Activated CD8-positive, alpha-beta memory T cell treated with anti-CD3 and anti-CD28 coated beads for 4 hours (primary cell): ENCODE measurements around the gene PABPC1L.

Source experiments
- DNase-seq, 2 donors: peaks; one replicate each; pipeline ENCODE4 v3.0.0-alpha.2; 2020; ENCODE audit warnings: low read depth in 2 of 2

The PABPC1L gene

DNA sequence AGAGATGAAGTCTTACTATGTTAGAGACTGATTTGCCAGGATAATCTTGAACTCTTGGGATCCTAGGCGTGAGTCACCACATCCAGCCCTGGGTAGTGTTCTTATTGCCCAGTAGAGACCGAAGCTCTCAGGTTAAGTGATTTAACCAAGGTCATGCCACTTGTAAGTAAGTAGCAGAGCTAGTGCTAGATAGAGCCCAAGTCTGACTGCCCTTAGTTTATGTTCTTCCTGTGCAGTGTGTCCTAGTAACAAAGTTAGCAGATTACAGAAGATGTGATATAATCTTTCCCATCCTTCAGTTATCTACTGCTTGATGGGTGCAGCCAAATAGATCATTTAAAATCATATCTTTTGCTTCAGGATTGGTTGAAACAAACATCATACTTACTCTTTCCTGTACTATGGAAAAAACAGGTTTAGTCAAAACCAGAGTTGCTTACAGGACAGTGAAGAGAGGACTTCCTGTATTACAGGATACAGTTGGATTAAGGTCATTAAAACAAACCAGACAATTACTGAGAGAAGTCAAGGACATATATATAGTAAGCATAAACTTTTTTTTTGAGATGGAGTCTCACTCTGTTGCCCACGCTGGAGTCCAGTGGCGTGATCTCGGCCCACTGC is 9.5 kb upstream of the PABPC1L start:
- no peak for DNase-seq

DNA sequence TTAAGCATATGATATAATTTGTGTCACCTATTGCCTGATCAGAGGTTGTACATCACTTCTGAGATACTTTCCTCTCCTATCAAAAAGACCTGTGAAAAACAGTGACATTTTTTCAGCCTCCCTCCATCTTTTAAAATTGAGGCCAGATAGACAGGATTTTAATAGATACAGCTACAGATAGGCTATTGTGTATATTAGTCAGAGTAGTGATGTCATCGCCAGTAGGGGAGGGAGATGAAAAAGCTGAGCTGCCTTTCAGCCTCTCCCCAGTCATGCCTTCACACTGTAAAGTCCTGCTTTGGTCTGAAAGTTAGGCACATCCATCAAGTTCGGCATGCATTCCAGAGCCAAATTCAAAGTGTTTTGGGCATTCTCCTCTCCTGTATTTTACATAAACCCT is 7.9 kb upstream of the PABPC1L start:
- no peak for DNase-seq

DNA sequence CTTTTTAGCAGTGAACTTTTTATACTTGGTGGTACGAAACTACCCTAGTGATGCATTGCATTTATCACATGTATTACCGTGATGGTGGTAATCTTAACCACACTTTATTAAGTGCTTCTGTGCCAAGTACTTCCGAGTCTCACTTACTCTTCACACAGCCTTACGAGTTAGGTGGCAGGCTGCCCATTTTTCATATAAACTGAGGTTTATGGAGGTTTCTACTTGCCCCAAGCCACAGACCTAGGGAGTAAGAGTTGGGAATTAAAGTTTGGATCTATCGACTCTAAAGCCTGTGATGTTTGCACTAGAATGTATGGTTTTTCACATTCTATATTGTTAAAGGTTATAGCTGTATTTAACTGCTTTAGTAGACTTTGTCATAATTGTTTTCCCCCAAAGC is 5.5 kb upstream of the PABPC1L start:
- no peak for DNase-seq

DNA sequence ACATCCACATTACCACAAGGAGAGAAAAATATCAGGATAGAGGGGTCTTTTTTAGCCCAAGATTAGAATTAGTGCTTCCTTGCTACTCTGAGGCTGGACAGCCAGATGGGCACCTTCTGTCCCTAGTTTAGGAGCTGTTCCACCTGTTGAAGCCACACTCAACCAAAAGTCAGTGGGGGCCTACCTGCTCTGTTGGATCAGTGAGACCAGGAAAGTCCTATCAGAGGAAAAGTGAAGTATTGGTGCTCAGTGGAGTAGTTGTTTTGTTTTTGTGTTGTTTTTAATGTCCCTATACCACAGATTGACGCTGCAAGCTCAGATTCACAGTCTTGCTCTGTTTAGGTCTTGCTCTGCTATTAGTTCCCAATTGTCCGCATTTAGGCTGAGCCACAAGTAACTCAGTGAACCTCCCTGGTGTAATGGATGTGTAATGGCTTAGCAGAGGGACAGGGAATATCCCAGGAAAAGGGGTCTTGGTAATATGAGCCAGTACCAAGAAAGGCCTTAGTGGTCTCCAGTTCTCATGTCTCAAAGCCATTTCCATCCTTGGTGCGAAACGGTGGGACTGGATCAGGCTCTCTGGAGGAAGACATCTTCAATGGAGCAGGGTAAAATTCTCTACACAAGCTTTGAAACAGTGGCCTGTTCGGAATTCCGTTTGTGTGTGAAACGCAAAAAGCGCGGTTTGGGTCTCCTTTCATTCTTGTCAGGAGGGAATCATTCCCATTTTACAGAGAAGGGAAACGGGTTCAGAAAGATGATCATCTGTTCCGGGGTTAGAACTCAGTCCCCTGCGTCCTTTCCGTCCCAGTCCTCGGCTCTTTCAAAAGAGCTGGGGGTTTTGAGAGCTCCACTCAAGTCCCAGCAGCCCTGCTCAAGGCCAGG is 631 bp upstream of the PABPC1L start:
- no peak for DNase-seq

DNA sequence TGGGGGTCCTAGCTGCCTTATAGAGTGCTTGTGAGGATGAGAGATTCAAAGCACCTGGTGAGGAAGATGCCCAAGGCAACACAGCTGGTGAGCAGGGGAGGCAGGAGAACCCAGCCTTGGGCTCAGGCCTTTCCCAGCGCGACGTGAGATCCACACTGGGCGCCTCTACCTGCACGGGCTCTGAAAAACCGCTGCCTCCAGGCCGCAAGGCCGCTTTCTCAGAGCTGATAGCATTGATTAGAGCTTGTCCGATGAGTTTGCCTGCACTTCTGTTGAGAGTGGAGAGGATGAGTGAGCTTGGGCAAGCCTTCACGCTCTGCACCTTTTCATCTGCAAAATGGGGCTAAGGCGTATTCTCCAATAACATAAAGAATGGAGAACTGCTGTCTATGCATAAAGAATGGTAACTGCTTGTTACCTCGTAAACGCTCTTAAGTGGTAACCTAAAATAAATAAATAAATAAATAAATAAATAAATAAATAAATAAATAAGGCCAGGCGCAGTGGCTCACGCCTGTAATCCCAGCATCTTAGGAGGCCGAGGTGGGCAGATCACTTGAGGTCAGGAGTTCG is 916 bp downstream of the PABPC1L start:
- DNase-seq, result no peak

DNA sequence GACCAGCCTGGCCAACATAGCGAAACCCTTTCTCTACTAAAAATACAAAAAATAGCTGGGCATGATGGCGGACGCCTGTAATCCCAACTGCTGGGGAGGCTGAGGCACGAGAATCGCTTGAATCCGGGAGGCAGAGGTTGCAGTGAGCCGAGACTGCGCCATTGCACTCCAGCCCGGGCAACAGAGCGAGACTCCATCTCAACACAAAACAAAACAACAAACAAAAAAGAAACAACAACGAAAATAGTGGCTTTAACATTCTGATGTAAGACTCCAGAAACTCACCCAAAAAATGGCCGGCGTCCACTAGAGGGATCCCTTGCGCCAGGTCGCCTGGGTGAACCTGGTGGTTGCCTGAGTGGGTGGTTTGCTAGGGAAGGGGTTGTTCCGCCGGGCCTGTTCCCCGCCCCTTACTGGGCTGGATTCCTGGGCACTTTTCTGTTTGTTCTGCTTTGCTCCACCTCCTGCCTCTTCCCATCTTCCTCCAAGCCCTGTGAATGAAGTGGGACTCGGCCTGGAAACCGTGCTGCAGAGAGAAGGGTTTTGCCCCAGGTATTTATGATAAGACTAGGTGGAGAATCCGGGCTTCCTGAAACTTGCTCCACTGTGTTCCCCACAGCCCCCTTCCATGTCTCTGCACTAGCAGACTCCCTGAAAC is 1.5 kb downstream of the PABPC1L start:
- peak in 1 of 2 donors; percentile 14 for DNase-seq

DNA sequence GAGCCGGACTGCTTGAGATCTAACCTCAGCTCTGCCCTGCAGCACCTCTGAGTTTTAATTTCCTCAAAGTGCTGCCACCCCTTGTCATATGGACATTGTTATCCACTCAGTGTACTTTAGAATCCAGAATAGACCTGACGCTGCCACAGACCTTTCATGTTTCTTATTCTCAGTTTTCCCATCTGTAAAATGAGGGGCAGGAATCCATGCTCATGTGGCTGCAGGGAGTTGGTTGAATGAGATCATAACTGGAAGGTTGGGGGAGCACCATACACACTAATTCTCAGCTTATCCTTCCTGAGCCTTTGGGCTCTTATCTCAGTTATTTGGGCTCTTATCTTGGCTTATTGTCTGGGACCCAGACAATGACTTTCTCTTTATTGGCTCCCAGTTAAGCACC is 2.3 kb downstream of the PABPC1L start:
- DNase-seq, result no peak

DNA sequence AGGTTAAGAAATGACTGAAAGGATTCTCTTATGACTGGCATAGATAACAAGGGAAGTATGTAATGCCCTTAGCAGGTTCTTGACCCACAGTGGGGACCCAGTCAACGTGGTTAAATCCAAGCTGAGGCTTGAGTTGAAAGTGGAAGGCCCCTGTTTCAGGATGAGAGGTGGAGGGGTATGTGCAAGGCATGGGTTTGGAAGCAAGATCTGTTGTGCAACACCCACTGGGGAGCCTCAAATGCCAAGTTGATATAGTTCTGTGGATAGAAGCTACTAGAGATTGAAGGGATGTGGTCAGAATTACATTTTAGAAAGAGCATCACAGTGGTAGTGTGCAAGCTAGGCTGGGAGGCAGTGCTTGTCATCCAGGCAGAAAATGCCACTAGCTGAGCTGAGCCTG is 5.1 kb downstream of the PABPC1L start:
- no peak for DNase-seq

DNA sequence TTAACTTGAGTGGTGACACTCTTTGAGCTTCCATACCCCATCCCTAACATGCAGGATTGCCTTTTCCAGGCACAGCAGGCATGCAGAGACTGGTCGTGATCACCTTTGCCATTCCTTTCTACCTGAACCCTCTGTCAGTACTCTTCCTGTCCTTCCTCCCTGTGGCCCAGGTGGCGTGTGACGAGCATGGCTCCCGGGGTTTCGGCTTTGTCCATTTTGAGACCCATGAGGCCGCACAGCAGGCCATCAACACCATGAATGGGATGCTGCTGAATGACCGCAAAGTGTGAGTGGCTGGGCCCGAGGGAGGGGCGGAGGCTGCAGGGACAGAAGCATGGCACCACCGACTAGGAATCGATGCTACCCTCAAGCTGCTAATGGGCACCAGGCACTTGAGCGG is 6.7 kb downstream of the PABPC1L start:
- no peak for DNase-seq

DNA sequence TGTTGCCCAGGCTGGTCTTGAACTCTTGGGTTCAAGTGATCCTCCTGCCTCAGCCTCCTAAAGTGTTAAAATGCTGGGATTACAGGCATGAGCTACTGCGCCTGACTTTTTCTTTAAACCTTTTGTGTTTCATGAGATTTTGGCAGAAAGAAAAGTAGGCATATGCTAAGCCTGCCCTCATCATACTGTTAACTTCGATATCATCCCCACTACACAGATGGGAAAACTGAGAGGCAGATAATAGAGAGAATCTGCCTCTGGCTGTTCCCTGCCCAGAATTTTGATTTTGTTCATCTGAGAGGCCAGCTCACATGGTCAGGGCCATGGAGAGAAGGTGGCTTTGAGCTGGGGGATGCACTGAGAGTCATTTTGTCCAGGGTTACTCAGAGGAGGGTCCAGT is 7.5 kb downstream of the PABPC1L start:
- DNase-seq, result no peak

DNA sequence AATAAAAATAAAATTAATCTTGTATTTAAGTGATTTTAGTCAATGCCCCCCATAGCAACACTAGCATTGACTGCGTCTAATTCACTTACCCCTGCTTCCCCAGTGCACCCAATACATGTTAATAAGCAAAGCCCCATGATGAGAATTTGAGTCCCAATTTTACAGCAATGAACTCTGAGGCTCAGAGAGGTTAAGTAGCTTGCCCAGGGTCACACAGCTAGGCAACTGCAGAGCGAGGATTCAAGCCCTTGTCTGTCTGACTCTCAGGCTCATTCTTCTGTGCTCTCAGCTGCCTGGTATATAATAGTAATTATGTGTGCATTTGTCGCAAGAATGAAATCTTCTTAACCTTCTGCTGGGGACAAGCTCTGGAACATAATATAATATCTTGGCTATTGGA is 8.5 kb downstream of the PABPC1L start:
- DNase-seq, result no peak

DNA sequence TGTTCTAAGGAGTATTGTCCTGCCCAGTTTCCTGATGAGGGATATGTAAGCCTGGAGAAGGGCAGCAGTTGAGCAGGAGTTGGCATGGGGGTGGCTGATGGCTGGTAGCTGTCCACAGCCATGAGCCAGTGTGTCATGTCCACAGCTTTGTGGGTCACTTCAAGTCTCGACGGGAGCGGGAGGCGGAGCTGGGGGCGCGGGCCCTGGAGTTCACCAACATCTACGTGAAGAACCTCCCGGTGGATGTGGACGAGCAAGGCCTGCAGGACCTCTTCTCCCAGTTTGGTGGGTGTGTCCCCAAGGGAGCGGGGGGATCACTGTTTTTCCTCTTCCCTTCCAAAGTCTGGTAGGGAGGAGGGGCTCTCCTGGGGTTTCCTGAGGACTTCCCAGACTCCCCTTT is 8.9 kb downstream of the PABPC1L start:
- DNase-seq, result no peak

DNA sequence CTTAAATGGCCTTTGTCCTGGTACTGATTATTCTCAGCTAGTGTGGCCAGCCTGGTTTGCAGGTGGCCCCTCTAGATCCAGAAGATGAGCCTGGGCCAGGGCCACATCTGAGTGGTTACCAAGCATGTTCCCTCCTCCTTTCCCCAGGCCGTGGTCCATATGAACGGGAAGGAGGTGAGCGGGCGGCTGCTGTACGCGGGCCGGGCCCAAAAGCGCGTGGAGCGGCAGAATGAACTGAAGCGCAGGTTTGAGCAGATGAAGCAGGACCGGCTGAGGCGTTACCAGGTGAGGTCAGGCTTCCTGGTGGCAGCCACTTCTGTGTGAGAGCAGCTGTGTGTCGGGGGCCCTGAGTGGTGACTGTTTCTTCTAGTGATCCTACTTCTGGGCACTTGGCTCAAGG is 11.6 kb downstream of the PABPC1L start:
- no peak for DNase-seq

DNA sequence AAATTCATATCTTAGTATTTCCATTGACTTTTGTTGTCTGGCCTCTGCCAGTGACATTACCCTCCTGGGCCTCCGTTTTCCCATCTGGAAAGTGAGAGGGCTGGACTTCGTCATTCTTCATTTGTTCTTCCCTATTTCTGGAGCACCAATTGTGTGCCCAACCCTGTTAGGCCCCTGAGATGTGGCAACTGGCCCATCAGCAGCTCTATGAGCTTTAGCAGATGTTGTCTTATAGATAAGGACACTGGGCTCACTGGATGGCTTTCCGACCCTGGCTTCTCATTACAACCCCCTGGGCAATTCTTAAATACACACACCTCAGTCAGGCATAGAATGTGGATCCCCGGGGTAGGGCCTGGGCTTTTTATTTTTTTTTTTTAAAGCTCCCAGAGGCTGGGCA is 14.7 kb downstream of the PABPC1L start:
- DNase-seq, result no peak

DNA sequence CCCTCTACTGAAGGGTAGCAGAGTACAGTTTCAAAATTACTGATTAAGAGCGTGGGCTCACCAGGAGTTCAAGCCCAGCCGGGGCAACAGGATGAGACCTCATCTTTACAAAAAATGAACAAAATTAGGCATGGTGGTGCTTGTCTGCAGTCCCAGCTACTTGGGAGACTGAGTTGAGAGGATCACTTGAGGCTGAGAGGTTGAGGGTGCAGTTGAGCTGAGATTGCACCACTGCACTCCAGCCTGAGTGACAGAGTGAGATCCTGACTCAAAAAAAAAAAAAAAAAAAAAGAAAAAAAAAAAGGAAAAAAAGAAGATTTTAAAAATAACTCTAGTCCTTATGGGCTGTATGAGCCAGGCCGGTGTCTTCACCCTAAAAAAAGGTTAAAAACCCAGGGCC is 18.7 kb downstream of the PABPC1L start:
- DNase-seq, result no peak

DNA sequence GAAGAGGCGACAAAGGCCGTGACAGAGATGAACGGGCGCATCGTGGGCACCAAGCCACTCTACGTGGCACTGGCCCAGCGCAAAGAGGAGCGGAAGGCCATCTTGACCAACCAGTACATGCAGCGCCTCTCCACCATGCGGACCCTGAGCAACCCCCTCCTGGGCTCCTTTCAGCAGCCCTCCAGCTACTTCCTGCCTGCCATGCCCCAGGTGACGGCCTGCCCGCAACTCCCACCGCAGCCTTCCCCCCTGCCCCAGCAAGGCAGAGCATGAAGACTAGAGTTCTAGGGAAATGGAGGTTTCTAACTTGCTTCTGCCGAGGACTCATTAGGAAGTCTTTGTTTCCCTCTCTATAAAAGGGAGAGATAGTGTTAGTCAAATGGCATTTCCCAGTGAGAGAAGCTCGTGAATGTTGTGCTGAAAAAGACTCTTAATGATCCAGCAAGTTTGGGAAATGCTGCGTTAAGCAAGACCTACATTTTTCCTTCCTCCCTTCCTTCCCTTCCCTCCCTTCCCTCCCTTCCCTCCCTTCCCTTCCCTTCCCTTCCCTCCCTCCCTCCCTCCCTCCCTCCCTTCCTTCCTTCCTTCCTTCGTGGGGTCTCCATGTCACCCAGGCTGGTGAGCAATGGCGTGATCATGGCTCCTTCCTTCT is 20.8 kb downstream of the PABPC1L start:
- no peak for DNase-seq

DNA sequence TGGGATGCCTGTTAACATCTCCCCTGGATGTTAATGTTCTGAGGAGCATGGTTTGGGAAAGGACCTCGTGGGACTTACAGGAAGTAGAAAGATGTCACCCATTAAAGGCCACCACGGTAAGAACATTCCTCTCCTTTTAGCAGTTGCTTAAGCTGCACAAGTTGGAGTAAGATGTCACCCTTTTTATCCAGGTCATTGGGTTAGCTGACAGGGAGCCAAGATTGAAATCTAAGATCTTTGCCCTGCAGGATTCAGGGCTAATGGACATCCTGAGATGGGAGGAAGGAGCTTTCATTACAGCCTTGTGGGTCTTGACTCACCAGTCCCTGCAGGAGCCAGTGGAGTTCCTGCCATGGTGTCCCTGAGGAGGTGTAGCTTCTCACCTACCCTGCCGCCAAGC is 22.1 kb downstream of the PABPC1L start:
- DNase-seq, result no peak

DNA sequence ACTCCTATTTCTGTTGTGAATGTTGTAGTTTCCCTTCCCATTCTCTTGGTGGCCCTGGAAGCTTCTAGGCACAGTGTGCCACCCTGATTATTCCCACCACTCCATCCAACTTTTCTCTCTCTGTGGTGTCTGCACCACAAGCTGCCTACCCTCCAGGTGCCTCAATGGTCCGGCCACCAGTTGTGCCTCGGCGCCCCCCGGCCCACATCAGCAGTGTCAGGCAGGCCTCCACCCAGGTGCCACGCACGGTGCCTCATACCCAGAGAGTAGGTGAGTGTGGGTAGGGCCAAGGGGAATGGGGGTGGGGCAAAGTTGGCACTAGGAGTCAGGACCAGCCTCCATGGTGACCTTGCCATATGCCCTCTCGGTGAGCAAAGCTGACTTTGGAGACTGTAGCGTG is 23.1 kb downstream of the PABPC1L start:
- DNase-seq, result no peak

DNA sequence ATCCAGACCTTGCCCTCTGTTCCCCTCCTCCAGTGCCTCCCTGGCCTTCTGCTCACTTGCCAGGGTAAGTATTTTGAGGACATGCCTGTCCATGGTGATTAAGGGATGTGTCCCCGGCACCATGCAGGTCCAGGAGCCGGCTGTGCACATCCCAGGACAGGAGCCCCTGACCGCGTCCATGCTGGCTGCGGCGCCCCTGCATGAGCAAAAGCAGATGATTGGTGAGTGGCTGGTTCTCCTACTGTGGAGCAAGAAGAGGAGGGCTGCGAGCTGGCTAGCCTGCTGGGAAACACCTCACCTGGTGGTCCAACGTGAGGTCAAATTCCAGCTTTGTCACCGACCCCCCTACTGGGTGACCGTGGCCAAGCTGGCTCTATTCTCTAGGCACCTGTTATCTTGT is 26.6 kb downstream of the PABPC1L start:
- no peak for DNase-seq

DNA sequence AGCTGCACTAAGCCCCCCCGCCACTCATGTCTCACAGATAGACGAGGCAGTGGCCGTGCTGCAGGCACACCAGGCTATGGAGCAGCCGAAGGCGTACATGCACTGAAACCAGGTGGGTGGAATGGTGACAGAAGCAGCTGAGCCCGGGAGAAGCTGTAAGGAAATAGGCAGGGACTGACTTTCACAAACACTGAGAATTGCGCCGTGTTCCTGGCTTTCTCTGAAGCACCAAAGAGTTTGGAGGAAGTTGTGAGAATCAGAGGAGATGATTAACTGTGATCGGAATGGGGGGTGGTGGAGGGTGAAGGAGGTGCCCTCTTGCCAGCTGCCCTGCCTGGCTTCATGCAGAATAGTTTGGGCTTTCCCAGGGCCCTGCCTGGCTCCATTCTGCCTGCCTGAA is 28.8 kb downstream of the PABPC1L start:
- DNase-seq, result no peak

DNA sequence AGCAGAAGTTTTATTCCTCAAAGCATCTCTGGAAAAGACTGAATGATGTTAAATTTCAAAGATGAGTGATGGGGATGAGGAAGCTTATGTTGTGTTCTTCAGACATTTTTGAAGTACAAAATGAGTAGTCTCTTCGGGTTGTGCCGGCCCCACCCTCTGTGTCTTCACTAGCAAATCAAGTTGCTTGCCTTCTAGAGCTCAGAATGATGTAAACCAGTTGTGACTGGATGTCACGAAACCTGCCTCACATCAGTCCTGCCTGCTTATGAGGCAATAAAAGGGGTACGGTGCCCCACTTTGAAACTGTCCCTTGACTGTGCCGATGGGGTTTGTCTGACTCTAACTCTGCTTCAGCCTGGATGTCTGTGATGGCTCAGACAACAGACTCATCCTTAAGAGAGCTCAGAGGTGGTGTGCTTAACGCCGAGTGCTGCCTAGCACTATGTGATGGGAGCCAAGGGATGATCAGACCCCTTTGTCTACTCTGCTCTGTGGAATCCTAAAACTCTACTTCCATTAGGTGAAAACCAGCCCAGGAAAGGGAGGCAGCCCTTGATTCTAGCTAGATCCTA is 31.3 kb downstream of the PABPC1L start:
- DNase-seq, result no peak
